Endothelial cell of umbilical vein (primary cell): Measurements from ENCODE around the gene CBX4. TPM values are rescaled to one million over a fixed set of nuclear protein-coding genes. Genes with fewer than 3 reads are reported as not detected.

Source experiments
- BruUV-seq: library from RNA; stranded (reverse); fragments of 400-500 nt; replicated peaks from 2 replicates; lab custom pipeline; 2021; lab: Mats Ljungman, UMichigan
- CTCF ChIA-PET: fragments of 300-600, 350-600 bp; sonication (Branson Sonifier 250); formaldehyde crosslinking; loops from one replicate; lab custom pipeline; 2021; ENCODE audit warnings: antibody characterized with exemption, inconsistent platforms; lab: Charles Lee
- POLR2A ChIA-PET: fragments of 300-600, 350-600 bp; sonication (Branson Sonifier 250); formaldehyde crosslinking; loops from one replicate; lab custom pipeline; 2021; ENCODE audit warnings: antibody characterized with exemption, inconsistent platforms; lab: Charles Lee
- DNase-seq: peaks from one replicate; pipeline ENCODE4 v3.0.0-alpha.2; 2011; ENCODE audit warnings: low read depth, low spot score
- FAIRE-seq: peaks from 2 replicates; lab custom pipeline; 2011; peaks lifted over from hg19 to GRCh38; lab: Jason Lieb, UNC
- H2AFZ ChIP-seq: 2 replicates; pipeline ENCODE4 v1.6.0; 2012; ENCODE audit warnings: low read depth, low read length, control low read depth, inconsistent platforms
- H3K27ac ChIP-seq: 2 replicates; pipeline ENCODE4 v1.5.1; 2011; ENCODE audit warnings: low read depth, mild to moderate bottlenecking, control low read depth, low read length, moderate library complexity; ENCODE audit not compliant: insufficient read depth
- H3K27me3 ChIP-seq, 2 experiments: 2 replicates each; pipeline versions ENCODE4 v1.6.0 to v1.6.1; 2011; ENCODE audit warnings: low read length in 2 of 2, mixed read lengths in 1 of 2; ENCODE audit not compliant: control insufficient read depth in 2 of 2, insufficient read depth in 2 of 2
- H3K36me3 ChIP-seq, 2 experiments: 2 replicates in 1 of 2; 3 replicates in 1 of 2; pipeline ENCODE4 v1.5.1; 2011; ENCODE audit warnings: low read length in 2 of 2, mild to moderate bottlenecking in 1 of 2, moderate library complexity in 1 of 2; ENCODE audit not compliant: control insufficient read depth in 2 of 2, insufficient read depth in 2 of 2; ENCODE audit errors: extremely low read depth in 1 of 2
- H3K4me1 ChIP-seq: 3 replicates; pipeline ENCODE4 v1.5.1; 2011; ENCODE audit warnings: mild to moderate bottlenecking, low read length; ENCODE audit not compliant: control insufficient read depth, insufficient read depth; ENCODE audit errors: extremely low read depth
- H3K4me2 ChIP-seq: 2 replicates; pipeline ENCODE4 v1.6.1; 2011; ENCODE audit warnings: low read length, control low read depth, mixed read lengths; ENCODE audit not compliant: insufficient read depth
- H3K4me3 ChIP-seq, 3 experiments: fragments of 200-600 bp in 1 of 3; sonication (generic), shearing (Covaris generic) in 1 of 3; replicated peaks in 1 of 3; 2 replicates each; pipeline ENCODE4 v1.5.1; 2011 to 2016; ENCODE audit warnings: control low read depth in 3 of 3, low read length in 3 of 3, mild to moderate bottlenecking in 2 of 3, inconsistent platforms in 1 of 3, low read depth in 1 of 3, moderate library complexity in 1 of 3; ENCODE audit not compliant: insufficient read depth in 1 of 3
- H3K79me2 ChIP-seq: 2 replicates; pipeline ENCODE4 v1.6.0; 2012; ENCODE audit warnings: low read length, inconsistent platforms; ENCODE audit not compliant: control insufficient read depth, insufficient read depth
- H3K9ac ChIP-seq: replicated peaks from 2 replicates; pipeline ENCODE3; 2011; ENCODE audit warnings: low read length, control low read depth; ENCODE audit not compliant: insufficient read depth; ENCODE audit errors: extremely low read depth
- H3K9me1 ChIP-seq: replicated peaks from 3 replicates; pipeline ENCODE4 v1.6.0; 2011; ENCODE audit warnings: mild to moderate bottlenecking, low read length; ENCODE audit not compliant: control insufficient read depth, insufficient read depth; ENCODE audit errors: extremely low read depth
- H3K9me3 ChIP-seq: replicated peaks from 2 replicates; pipeline ENCODE4 v1.5.1; 2012; ENCODE audit warnings: low read length, inconsistent platforms; ENCODE audit not compliant: control insufficient read depth, insufficient read depth
- H4K20me1 ChIP-seq: replicated peaks from 2 replicates; pipeline ENCODE3; 2011; ENCODE audit warnings: mild to moderate bottlenecking, low read length; ENCODE audit not compliant: control insufficient read depth, insufficient read depth; ENCODE audit errors: extremely low read depth
- EZH2 ChIP-seq: IDR thresholded peaks from 2 replicates; pipeline ENCODE4 v1.6.1; 2012; ENCODE audit warnings: borderline replicate concordance, low read depth, mild to moderate bottlenecking, moderate library complexity, low read length, inconsistent platforms; ENCODE audit not compliant: severe bottlenecking
- FOS ChIP-seq: IDR thresholded peaks from 2 replicates; pipeline ENCODE4 v1.6.1; 2011; ENCODE audit warnings: mild to moderate bottlenecking, low read length, moderate library complexity, borderline replicate concordance; ENCODE audit not compliant: insufficient read depth
- GATA2 ChIP-seq: IDR thresholded peaks from 2 replicates; pipeline ENCODE4 v1.7.0; 2011; ENCODE audit warnings: low read depth, mild to moderate bottlenecking, moderate library complexity, mixed read lengths, low read length; ENCODE audit not compliant: insufficient read length, insufficient read depth
- JUN ChIP-seq: IDR thresholded peaks from 2 replicates; pipeline ENCODE4 v1.6.1; 2011; ENCODE audit warnings: borderline replicate concordance, low read depth; ENCODE audit not compliant: insufficient read length, insufficient read depth
- MAX ChIP-seq: IDR thresholded peaks from 2 replicates; pipeline ENCODE4 v1.6.1; 2011; ENCODE audit not compliant: insufficient read depth, insufficient read length
- MYC ChIP-seq: IDR thresholded peaks from one replicate; pipeline ENCODE4 v1.6.1; 2011; ENCODE audit warnings: mild to moderate bottlenecking, low read depth, low read length
- POLR2A ChIP-seq: IDR thresholded peaks from 2 replicates; pipeline ENCODE4 v1.6.1; 2012; ENCODE audit warnings: low read depth, mild to moderate bottlenecking, control low read depth, low read length
- POLR2AphosphoS5 ChIP-seq: IDR thresholded peaks from 2 replicates; pipeline ENCODE4 v1.6.1; 2012; ENCODE audit warnings: low read depth, mild to moderate bottlenecking, control low read depth, low read length, moderate library complexity; ENCODE audit not compliant: insufficient read depth
- dilution Hi-C: fragments of 300-500 bp; cut with MboI; formaldehyde crosslinking; loops from one replicate; pipeline ENCODE4 v1.15.0; 2019; ENCODE audit warnings: low sequenced_read_pairs; ENCODE audit not compliant: extremely low pct_ligation_motif_present
- intact Hi-C: fragments of 100-400 bp; cut with micrococcal nuclease; formaldehyde crosslinking; loops from one replicate; pipeline ENCODE4 v1.10.0; 2022
- polyA plus RNA-seq, 4 experiments: library from polyadenylated mRNA; depleted of rRNA in 3 of 4; stranded (reverse) in 3 of 4; unstranded in 1 of 4; fragments of >200 nt; gene quantifications; 2 replicates each; pipeline versions ENCODE4 v1.2.1 to v1.2.3, GENCODE V29; 2011 to 2012; ENCODE audit warnings: missing spikeins in 1 of 4
- total RNA-seq: library from RNA; stranded (reverse); gene quantifications from 2 replicates; pipeline ENCODE4 v1.2.3, GENCODE V29; 2021
- TF ChIP-seq, protein P1 (sequence below), 2 donors: IDR thresholded peaks; 1 replicate in 1 of 2; 2 replicates in 1 of 2; pipeline ENCODE4 v1.5.1; 2011; ENCODE audit warnings: low read length in 2 of 2, mild to moderate bottlenecking in 2 of 2, moderate library complexity in 2 of 2, control low read depth in 1 of 2, inconsistent platforms in 1 of 2, low read depth in 1 of 2; ENCODE audit not compliant: insufficient read depth in 1 of 2; ENCODE audit errors: extremely low read depth in 1 of 2

Gene CBX4
- total and polyA plus RNA-seq, 2 donors (not counting 3 experiments of a cell fraction or from before 2014, with no cell fraction given): 7.0 to 12.3 TPM

DNA sequence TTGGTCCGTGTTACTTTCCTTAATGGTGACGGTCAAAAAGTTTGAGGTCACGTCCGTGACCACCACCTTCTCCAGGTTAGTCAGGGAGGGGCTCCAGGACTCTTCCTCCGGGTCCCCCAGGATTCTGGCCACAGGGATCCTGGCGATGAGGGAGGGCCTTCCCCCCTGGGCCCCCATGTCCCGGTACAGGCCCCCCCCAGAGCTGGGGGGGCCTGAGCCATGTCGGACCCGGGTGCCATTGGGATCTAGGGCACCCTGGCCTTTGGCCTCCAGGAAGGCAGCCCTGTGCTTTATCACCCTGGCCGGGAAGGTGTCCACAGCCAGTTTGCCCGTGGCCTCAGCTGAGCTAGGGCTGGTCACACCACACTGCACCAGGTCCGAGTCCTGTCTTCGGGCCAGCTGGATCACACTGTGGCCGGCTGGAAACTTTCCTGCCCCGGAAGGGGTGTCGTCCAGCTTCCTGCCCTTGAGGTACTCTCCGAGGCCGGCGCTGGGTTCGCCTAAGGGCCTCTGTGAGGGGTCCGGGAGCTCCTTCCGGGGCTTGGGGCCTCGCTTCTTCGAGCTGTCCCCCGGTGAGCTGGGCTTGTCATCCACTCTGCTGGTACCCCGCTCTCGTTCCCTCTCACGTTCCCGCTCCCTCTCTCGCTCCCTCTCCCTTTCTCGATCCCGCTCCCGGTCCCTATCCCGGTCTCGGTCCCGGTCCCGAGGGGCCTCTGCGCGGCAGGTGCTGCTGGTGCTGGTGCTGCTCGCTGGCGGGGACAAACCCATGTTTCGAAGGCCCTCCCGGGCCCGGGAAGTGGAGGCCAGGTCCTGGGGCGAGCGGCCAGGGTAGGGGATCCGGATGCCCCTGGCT, 44.4 kb downstream of the CBX4 start:
- BruUV-seq: no TSS peak

More for the DNA sequence above, 44.4 kb downstream of the CBX4 start:
- no peak overlapping the region for H3K27ac ChIP-seq
- no peaks in the 10 kb centered on the region for H3K36me3 ChIP-seq
- no peaks in the 10 kb centered on the region for H3K9me3 ChIP-seq
- no peak overlapping the region for H3K4me3 ChIP-seq
- no peak overlapping the region for H3K4me2 ChIP-seq
- intact Hi-C loops (no loop called here), dilution Hi-C loops (no loop called here)
- H4K20me1 ChIP-seq: no peaks in the 10 kb centered on the region
- H3K4me1 ChIP-seq: peaks cover 19% of the 10 kb centered on the region
- POLR2A ChIA-PET: no interaction called here
- no peak overlapping the region for H3K9ac ChIP-seq
- H3K79me2 ChIP-seq: no peaks in the 10 kb centered on the region
- TF ChIP-seq GATA2 (no peak), POLR2AphosphoS5 (no peak), FOS (no peak), MYC (no peak), EZH2 (no peak), POLR2A (no peak), JUN (no peak), MAX (no peak)
- TF ChIP-seq, protein P1, sequence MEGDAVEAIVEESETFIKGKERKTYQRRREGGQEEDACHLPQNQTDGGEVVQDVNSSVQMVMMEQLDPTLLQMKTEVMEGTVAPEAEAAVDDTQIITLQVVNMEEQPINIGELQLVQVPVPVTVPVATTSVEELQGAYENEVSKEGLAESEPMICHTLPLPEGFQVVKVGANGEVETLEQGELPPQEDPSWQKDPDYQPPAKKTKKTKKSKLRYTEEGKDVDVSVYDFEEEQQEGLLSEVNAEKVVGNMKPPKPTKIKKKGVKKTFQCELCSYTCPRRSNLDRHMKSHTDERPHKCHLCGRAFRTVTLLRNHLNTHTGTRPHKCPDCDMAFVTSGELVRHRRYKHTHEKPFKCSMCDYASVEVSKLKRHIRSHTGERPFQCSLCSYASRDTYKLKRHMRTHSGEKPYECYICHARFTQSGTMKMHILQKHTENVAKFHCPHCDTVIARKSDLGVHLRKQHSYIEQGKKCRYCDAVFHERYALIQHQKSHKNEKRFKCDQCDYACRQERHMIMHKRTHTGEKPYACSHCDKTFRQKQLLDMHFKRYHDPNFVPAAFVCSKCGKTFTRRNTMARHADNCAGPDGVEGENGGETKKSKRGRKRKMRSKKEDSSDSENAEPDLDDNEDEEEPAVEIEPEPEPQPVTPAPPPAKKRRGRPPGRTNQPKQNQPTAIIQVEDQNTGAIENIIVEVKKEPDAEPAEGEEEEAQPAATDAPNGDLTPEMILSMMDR (IDR thresholded peaks at IDR 0.05; ENCODE audit: extremely low read depth in 1 of 2, insufficient read depth in 1 of 2, low read depth in 1 of 2, low read length in 2 of 2): no peak
- H3K27me3 ChIP-seq: peaks cover 39 to 60% of the 10 kb centered on the region in 2 experiments
- CTCF ChIA-PET: interaction anchor here (1.0 to 1.2 kb wide), 2 partner anchors 40 to 49 kb away, joined by 3 to 4 read pairs; no protein-coding TSS in a partner anchor
- H2AFZ ChIP-seq: no peak overlapping the region
- H3K9me1 ChIP-seq: no peaks in the 10 kb centered on the region
- FAIRE-seq (no peak), DNase-seq (no peak)
